GM12801 (cell line): ENCODE data around the gene QSOX1.

ENCODE experiments used
- TF ChIP-seq, protein P1 (sequence below): IDR thresholded peaks from one replicate; pipeline ENCODE4 v1.5.1; 2011; ENCODE audit warnings: control low read depth; ENCODE audit not compliant: insufficient read length; ENCODE audit errors: extremely low read depth

Gene QSOX1

DNA sequence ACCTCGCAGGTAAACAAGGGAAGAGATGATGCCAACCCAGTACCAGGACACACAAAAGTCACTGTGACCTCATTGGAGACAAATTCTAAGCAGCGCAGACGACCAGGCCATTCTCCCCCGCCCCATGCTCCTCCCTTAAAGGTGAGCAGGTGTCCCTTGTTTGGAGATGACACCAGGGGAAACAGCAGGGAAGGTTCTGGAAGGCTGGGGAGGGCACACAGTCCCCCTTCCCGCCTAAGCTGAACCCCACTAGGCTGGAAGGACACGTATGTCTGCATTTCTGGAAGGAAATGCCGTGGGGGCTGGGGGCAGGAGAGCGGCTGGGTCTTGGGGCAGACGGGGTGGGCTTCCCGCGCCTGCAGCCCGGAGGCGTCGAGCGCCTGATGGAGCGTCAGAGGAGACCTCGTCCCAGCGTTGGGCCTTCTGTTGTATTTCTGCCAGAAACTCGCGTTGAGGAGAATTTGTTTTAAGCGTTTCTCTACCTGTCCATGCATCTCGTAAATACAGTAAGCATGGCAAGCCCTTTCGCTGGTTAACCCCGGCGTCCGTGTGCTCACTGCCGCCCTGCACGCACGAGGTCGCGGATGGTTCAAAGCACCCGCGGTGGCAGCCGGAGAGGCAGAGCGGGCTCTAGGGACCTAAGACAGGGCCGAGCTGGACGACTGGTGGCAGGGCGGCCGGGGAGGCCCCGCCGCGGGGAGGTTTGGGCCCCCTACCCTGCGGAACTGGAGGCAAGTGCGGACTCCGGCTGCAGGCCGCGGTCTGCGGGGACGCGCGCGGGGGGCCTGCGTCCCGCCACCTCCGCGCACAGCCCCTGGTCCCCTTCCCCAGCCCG lies 74.2 kb downstream of the QSOX1 start:
- TF ChIP-seq, protein P1, sequence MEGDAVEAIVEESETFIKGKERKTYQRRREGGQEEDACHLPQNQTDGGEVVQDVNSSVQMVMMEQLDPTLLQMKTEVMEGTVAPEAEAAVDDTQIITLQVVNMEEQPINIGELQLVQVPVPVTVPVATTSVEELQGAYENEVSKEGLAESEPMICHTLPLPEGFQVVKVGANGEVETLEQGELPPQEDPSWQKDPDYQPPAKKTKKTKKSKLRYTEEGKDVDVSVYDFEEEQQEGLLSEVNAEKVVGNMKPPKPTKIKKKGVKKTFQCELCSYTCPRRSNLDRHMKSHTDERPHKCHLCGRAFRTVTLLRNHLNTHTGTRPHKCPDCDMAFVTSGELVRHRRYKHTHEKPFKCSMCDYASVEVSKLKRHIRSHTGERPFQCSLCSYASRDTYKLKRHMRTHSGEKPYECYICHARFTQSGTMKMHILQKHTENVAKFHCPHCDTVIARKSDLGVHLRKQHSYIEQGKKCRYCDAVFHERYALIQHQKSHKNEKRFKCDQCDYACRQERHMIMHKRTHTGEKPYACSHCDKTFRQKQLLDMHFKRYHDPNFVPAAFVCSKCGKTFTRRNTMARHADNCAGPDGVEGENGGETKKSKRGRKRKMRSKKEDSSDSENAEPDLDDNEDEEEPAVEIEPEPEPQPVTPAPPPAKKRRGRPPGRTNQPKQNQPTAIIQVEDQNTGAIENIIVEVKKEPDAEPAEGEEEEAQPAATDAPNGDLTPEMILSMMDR, result no peak

DNA sequence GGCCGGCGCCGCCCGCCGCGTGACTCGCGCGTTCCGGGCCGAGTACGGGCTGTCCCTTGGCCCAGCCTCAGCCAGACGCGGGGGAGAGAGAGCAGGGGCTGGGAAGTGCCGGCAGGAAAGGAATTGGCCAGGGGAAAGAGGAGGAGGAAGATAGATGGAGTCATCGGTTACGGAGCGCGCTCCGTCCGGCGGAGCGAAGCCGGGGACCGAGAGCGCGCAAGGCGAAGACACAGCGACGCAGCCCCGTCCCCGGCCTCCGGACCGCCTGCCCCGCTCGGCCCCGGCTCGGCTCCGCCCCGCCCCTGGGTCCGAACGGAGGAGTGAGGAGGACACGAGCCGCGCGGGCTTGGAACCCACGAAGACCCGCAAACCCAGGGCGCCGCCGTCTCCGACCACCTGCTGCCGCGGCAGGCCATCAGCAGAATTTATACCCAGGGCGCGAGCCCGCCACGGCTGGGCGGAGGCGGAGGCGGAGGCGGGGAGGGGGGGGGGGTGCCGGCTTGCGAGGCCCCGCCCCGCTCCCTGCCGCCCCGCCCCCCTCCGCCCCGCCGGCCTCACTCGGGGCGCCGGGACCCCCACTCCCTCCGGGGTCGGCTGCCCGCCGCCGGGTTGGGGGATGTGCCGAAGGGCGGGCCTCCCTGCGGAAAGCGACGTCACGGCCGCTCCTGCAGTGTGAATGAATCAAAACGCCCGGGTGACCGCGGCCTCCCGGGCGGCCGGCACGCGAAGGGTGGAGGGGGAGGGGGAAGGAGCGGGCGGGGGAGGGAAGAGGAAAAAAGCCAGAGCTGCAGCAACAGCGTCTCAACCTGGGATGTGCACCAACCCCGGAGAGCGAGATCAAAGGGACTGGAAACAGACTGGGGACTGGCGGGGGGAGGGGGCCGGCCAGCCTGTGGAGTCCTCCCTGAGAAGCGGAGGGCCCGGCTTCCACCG lies 75.1 kb downstream of the QSOX1 start, which contains the start of gene LHX4:
LHX4 (plus strand) TSS at position 782 of the 933 bp plus-strand sequence. CDS start 266 bp downstream, outside the sequence.
- TF ChIP-seq, protein P1, result no peak

DNA sequence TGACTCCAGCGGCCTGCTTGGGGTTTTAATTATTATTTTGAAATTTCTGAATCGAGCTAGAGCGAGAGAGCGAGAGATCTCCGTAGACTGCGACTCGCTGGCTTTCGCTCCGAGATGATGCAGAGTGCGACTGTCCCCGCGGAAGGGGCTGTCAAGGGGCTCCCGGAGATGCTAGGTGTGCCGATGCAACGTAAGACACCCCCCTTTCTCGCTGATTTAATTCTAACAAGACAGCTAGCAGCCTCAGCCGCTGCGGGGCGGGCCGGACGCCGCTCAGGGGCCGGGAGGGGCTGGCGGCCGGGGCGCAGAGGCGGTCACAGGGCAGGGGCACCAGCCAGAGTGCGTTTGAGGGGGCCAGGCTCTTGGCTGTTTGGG lies 75.7 kb downstream of the QSOX1 start:
- TF ChIP-seq, protein P1, result no peak

DNA sequence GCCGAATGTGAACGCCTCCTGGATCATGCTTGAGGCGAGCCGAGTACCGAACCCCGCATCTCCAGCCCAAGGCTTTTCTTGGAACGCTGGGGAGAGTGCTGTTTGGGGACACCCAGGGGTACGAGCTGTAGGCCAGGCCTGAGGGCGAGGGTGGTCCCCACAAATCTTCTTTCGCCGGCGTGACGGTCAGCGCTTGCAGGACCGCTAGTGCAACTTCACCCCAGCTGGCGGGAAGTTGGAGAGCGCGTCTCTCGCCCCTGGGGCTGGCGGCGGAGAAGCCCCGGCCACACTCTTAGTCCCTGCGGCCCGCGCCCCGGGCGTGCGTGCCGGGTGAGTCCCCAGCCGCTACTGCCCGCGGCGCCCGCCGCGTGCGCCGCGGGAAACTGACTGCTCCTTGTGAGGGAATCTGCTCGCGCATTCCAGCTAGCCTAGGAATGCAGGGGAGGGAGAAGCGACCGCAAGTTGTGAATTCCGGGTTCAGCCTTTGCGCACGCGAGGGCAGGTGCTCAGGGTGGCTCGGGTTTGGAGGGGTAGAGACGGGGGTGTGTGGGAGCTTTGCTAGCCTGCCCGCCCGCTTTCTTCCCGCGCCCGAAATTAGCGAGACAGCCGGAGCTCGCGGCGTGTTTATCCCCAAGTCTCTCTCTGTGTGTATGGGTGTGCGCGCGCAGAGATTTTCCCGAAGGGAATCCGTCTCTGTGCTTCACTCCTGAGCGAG lies 76.3 kb downstream of the QSOX1 start:
- TF ChIP-seq, protein P1, result no peak

DNA sequence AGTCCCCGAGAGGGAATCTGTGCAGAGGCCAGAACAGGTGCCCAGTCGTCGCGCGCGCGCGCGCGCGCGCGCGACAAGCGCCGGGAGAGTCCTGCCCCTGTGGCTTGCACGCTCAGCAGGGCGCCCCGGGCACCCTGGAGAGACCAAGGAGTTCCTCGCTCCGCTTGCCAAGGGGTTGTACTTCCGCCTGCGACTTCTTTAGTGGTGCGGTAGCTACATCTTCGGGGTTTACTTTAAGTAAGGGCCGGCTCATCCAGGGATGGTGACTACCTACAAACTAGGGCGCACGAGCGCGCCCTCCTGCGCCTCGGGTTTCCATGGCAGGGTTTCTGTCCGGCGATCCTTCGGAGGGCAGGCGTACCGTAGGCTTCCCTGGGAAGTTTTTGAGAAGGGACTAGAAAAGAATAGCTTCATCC lies 76.8 kb downstream of the QSOX1 start:
- TF ChIP-seq, protein P1, result no peak

DNA sequence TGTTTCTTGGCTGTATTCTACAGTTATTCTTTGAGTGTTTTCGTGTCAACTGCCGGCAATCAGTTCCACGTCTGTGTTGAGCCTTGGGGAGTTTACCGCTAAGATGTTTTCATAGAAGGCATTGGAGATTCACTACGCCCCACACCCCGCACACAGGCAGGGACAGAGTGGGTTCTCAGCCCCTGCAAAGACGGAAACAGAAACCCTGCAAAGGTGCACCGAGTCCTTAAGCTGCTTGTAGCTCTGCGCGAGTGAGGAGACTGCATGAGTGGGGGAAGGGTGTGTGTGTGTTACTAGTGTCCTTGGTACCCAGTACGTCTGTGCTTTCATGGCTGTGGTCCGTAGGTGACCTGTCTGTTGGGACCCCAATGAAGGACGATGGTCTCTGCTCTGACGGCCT lies 77.3 kb downstream of the QSOX1 start:
- TF ChIP-seq, protein P1, result no peak
